GM12878 (cell line): ENCODE measurements around the gene DYNC1I1. TPM values are rescaled to one million over a fixed set of nuclear protein-coding genes. Genes with fewer than 3 reads are reported as not detected.

Source experiments
- polyA plus RNA-seq, 11 experiments: library from polyadenylated mRNA; depleted of rRNA in 4 of 11; unstranded in 6 of 11; stranded (reverse) in 5 of 11; fragments of >200 nt; fragmentation: Nextera tagmentation in 4 of 11; fragmentation: Illumina TruSeq in 1 of 11; extraction: Ambion mirVana in 4 of 11; extraction: Trizol in 1 of 11; gene quantifications; 1 replicate in 1 of 11; 2 replicates in 10 of 11; pipeline versions ENCODE4 v1.2.1 to v1.2.3, GENCODE V29; 2011 to 2016; ENCODE audit warnings: inconsistent platforms in 2 of 11, missing spikeins in 2 of 11, low read depth in 1 of 11
- total RNA-seq, 4 experiments: library from RNA; depleted of rRNA in 3 of 4; stranded (reverse); fragments of >200 nt in 3 of 4; fragmentation: Illumina TruSeq in 1 of 4; extraction: Trizol in 1 of 4; gene quantifications; 2 replicates each; pipeline versions ENCODE4 v1.2.1 to v1.2.3, GENCODE V29; 2013 to 2021

DYNC1I1 gene
- total and polyA plus RNA-seq, 10 of the 15 experiments (the other 5 are each of a cell fraction or from before 2014, with no cell fraction given), result 0.05 to 0.91 (median 0.14) TPM; not detected in 3

Other genes with a start within 250 kb of the DYNC1I1 start
- gene PDK4, start 176.0 kb upstream of the DYNC1I1 start, total RNA-seq (2014; rRNA removed), result not detected in 2 replicates
- gene PDK4, start 176.0 kb upstream of the DYNC1I1 start, total RNA-seq (2014; rRNA removed; fragmentation: Illumina TruSeq; extraction: Trizol), result not detected in 2 replicates
- 0.21 and 0.46 TPM in 2 replicates for gene PDK4, start 176.0 kb upstream of the DYNC1I1 start, total RNA-seq (2021)
- 0.03 and 0.10 TPM in 2 replicates for gene PDK4, start 176.0 kb upstream of the DYNC1I1 start, polyA plus RNA-seq (2011; rRNA removed)
- gene PDK4, start 176.0 kb upstream of the DYNC1I1 start, polyA plus RNA-seq (2014; fragmentation: Illumina TruSeq; extraction: Trizol), result not detected in 2 replicates
- gene PDK4, start 176.0 kb upstream of the DYNC1I1 start, polyA plus RNA-seq (2014; fragmentation: Nextera tagmentation; extraction: Ambion mirVana), result not detected
- gene PDK4, start 176.0 kb upstream of the DYNC1I1 start, polyA plus RNA-seq (2014; rRNA removed), result not detected in 2 replicates
- gene PDK4, start 176.0 kb upstream of the DYNC1I1 start, polyA plus RNA-seq (2016; fragmentation: Nextera tagmentation; extraction: Ambion mirVana), result not detected